Effector memory CD4-positive, alpha-beta T cell (primary cell): ENCODE measurements around the gene CCDC81.
"Not testable (repeated sequence)": the region's sequence is repeated elsewhere in the genome, so short reads cannot be mapped to it uniquely, and the experiment has no call there.

Experiments used
- DNase-seq, 3 donors: peaks; one replicate each; pipeline ENCODE4 v3.0.0-alpha.2; 2020
- H3K27ac ChIP-seq: 2 replicates; pipeline ENCODE4 v1.7.0; 2013; ENCODE audit warnings: mild to moderate bottlenecking, low read length, moderate library complexity; ENCODE audit not compliant: insufficient read depth, poor library complexity, severe bottlenecking
- H3K27me3 ChIP-seq: replicated peaks from 2 replicates; pipeline ENCODE4 v1.7.0; 2013; ENCODE audit warnings: mild to moderate bottlenecking, low read length; ENCODE audit not compliant: insufficient read depth, control insufficient read depth, poor library complexity, severe bottlenecking
- H3K36me3 ChIP-seq: 2 replicates; pipeline ENCODE4 v1.7.0; 2013; ENCODE audit warnings: mild to moderate bottlenecking, low read length, moderate library complexity; ENCODE audit not compliant: control insufficient read depth, insufficient read depth
- H3K4me1 ChIP-seq: 2 replicates; pipeline ENCODE4 v1.7.0; 2013; ENCODE audit warnings: low read length, mild to moderate bottlenecking; ENCODE audit not compliant: control insufficient read depth, insufficient read depth, poor library complexity, severe bottlenecking
- H3K4me3 ChIP-seq: 2 replicates; pipeline ENCODE4 v1.7.0; 2013; ENCODE audit warnings: low read length, low read depth, mild to moderate bottlenecking; ENCODE audit not compliant: insufficient read depth, poor library complexity, severe bottlenecking
- H3K9me3 ChIP-seq: 2 replicates; pipeline ENCODE4 v1.7.0; 2013; ENCODE audit warnings: mild to moderate bottlenecking, low read length, moderate library complexity; ENCODE audit not compliant: control insufficient read depth

The CCDC81 gene

GRCh38 chr11:86415026-86415425 lies 40.3 kb downstream of the CCDC81 start:
- Histone ChIP-seq H3K27ac (no peak overlapping the region), H3K27me3 (no peaks in the 10 kb centered on the region), H3K4me3 (no peak overlapping the region), H3K4me1 (no peaks in the 10 kb centered on the region), H3K36me3 (no peaks in the 10 kb centered on the region), H3K9me3 (no peaks in the 10 kb centered on the region)
- no peak for DNase-seq

- no peaks in the 10 kb centered on the region for H3K4me1 ChIP-seq
- no peaks in the 10 kb centered on the region for H3K27me3 ChIP-seq
- no peak overlapping the region for H3K27ac ChIP-seq
- H3K9me3 ChIP-seq, result no peaks in the 10 kb centered on the region
- no peak for DNase-seq
- H3K36me3 ChIP-seq, result no peaks in the 10 kb centered on the region
- H3K4me3 ChIP-seq, result no peak overlapping the region
These were observed 41.8 kb downstream of the CCDC81 start for GRCh38 chr11:86416494-86416893.

GRCh38 chr11:86416951-86417350 lies 42.3 kb downstream of the CCDC81 start:
- H3K4me1 ChIP-seq, H3K9me3 ChIP-seq, H3K27ac ChIP-seq, H3K36me3 ChIP-seq, H3K4me3 ChIP-seq, DNase-seq, H3K27me3 ChIP-seq: not testable (repeated sequence)

- Histone ChIP-seq H3K27me3 (no peaks in the 10 kb centered on the region), H3K9me3 (no peaks in the 10 kb centered on the region), H3K27ac (no peak overlapping the region), H3K36me3 (no peaks in the 10 kb centered on the region), H3K4me3 (no peak overlapping the region), H3K4me1 (no peaks in the 10 kb centered on the region)
- DNase-seq, result no peak
These were observed 43.4 kb downstream of the CCDC81 start for GRCh38 chr11:86418106-86418505.

- Histone ChIP-seq H3K27ac (no peak overlapping the region), H3K4me3 (no peak overlapping the region), H3K9me3 (no peaks in the 10 kb centered on the region), H3K27me3 (no peaks in the 10 kb centered on the region), H3K36me3 (no peaks in the 10 kb centered on the region), H3K4me1 (no peaks in the 10 kb centered on the region)
- DNase-seq, result no peak
These were observed 43.8 kb downstream of the CCDC81 start for GRCh38 chr11:86418513-86418912.

GRCh38 chr11:86418917-86419316 lies 44.2 kb downstream of the CCDC81 start:
- no peaks in the 10 kb centered on the region for H3K27me3 ChIP-seq
- H3K27ac ChIP-seq, result no peak overlapping the region
- no peaks in the 10 kb centered on the region for H3K4me1 ChIP-seq
- H3K4me3 ChIP-seq, result no peak overlapping the region
- no peaks in the 10 kb centered on the region for H3K9me3 ChIP-seq
- H3K36me3 ChIP-seq, result no peaks in the 10 kb centered on the region
- no peak for DNase-seq

GRCh38 chr11:86421946-86422345 lies 47.3 kb downstream of the CCDC81 start:
- H3K4me3 ChIP-seq, result no peak overlapping the region

GRCh38 chr11:86422371-86422770 lies 47.7 kb downstream of the CCDC81 start:
- DNase-seq, result no peak
- no peak overlapping the region for H3K27ac ChIP-seq
- H3K4me3 ChIP-seq, result no peak overlapping the region
- H3K9me3 ChIP-seq, result no peaks in the 10 kb centered on the region
- no peaks in the 10 kb centered on the region for H3K36me3 ChIP-seq
- no peaks in the 10 kb centered on the region for H3K4me1 ChIP-seq
- no peaks in the 10 kb centered on the region for H3K27me3 ChIP-seq

More at GRCh38 chr11:86421946-86422345, 47.3 kb downstream of the CCDC81 start:
- Histone ChIP-seq H3K36me3 (no peaks in the 10 kb centered on the region), H3K27me3 (no peaks in the 10 kb centered on the region), H3K9me3 (no peaks in the 10 kb centered on the region), H3K27ac (no peak overlapping the region), H3K4me1 (no peaks in the 10 kb centered on the region)
- DNase-seq, result no peak

- DNase-seq, H3K27ac ChIP-seq: not testable (repeated sequence)
These were observed 48.8 kb downstream of the CCDC81 start for GRCh38 chr11:86423488-86423887.

GRCh38 chr11:86427441-86427840 lies 52.8 kb downstream of the CCDC81 start:
- no peaks in the 10 kb centered on the region for H3K9me3 ChIP-seq
- H3K36me3 ChIP-seq, result no peaks in the 10 kb centered on the region
- no peak for DNase-seq
- no peaks in the 10 kb centered on the region for H3K27me3 ChIP-seq
- H3K27ac ChIP-seq, result no peak overlapping the region
- H3K4me3 ChIP-seq, result no peak overlapping the region
- no peaks in the 10 kb centered on the region for H3K4me1 ChIP-seq

More at GRCh38 chr11:86423488-86423887, 48.8 kb downstream of the CCDC81 start:
- H3K4me3 ChIP-seq, H3K27me3 ChIP-seq, H3K4me1 ChIP-seq, H3K9me3 ChIP-seq, H3K36me3 ChIP-seq: not testable (repeated sequence)

- DNase-seq, result no peak
- Histone ChIP-seq H3K9me3 (no peaks in the 10 kb centered on the region), H3K4me1 (no peaks in the 10 kb centered on the region), H3K27me3 (no peaks in the 10 kb centered on the region), H3K27ac (no peak overlapping the region), H3K4me3 (no peak overlapping the region), H3K36me3 (no peaks in the 10 kb centered on the region)
These were observed 56.6 kb downstream of the CCDC81 start for GRCh38 chr11:86431258-86431657.
